HG02981 (cell line): ENCODE data around the gene AURKA.
A peak's percentile ranks its signal among the peaks of the same experiment; 100 is the strongest.
"Not testable (repeated sequence)": the region's sequence is repeated elsewhere in the genome, so short reads cannot be mapped to it uniquely, and the experiment has no call there.

Source experiments
- ATAC-seq: cut with Tn5 transposase; IDR thresholded peaks from one replicate; pipeline ENCODE4 v1.9.1; 2021; ENCODE audit warnings: mild to moderate bottlenecking, moderate library complexity; ENCODE audit not compliant: unreplicated experiment

AURKA gene

GRCh38 chr20:56391596-56392131 lies 351 bp downstream of the AURKA start:
- peak; percentile 23 for ATAC-seq

DNA sequence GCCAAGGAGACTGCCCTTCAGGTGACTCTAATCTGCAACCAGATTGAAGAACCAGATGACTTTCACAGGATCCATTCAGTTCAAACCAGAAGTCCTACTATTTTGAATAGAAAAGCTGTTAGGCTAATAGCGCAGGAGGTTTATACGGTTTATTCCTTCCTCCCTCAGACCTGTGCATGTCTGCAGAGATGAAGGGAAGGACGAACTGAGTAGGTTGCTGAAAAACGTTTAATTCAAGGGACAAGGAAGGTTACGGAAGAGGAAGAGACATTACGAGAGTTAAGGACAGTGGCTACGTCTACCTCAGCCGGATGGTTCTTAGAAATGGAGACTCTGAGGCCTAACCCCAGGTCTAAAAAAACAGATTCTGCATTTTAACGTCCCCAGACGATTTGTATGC lies 978 bp downstream of the AURKA start:
- ATAC-seq = no peak

- not testable (repeated sequence) for ATAC-seq
These were observed 1.6 kb downstream of the AURKA start for GRCh38 chr20:56390396-56390795.

DNA sequence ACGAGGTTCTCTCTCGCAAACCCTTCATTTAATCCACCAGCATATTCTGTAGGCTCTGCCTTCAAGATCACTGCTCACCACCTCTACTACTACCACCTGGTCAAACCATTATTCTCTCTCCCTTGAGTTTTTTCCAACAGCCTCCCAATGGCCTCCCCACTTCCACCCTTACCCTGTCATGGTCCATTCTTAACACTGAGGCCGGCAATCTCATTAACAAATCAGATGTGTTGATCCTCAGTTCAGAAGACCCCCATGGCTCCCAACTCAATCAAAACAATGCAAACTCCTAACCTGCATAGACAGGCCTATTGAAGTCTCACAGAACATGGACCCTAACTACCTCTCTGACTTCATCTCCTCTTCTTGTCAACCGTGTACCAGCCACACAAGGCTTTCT lies 2.2 kb downstream of the AURKA start:
- no peak for ATAC-seq

DNA sequence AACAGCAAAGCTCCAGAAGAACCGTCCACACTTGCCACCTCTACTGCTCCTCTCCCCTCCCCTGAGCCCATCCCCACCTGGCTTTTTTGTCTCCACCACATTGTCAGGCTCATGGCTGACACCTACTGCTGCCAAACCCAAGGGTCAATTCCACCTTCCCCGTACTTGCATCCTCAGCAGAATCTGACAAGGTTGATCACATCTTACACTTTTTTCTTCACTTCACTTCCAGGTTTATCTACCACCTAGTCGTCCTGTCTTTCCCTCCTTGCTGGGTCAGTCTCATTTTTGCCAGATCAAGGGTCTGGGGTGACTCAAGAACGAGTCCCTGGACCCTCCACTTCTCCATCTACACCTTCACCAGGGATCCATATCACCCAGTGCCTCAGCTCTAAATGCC lies 3.1 kb downstream of the AURKA start:
- ATAC-seq = no peak

DNA sequence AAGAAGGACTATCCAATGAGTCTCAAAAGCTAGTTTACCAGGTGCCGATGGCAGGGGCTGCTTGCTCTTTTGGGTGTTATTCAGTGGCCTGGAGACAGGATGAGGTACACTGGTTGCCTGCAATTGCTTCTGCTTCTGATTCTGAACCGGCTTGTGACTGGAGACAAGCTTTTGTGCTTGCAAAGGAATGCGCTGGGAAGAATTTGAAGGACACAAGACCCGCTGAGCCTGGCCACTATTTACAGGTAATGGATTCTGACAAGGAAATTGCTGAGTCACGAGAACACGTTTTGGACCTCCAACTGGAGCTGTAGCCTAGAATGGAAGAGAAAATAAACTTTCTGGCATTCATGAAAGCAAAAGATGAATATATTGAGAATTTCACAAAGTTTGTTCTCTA lies 5.8 kb downstream of the AURKA start:
- ATAC-seq = no peak

- no peak for ATAC-seq
These were observed 6.9 kb downstream of the AURKA start for GRCh38 chr20:56385130-56385529.

GRCh38 chr20:56383334-56383733 lies 8.7 kb downstream of the AURKA start:
- ATAC-seq = no peak

DNA sequence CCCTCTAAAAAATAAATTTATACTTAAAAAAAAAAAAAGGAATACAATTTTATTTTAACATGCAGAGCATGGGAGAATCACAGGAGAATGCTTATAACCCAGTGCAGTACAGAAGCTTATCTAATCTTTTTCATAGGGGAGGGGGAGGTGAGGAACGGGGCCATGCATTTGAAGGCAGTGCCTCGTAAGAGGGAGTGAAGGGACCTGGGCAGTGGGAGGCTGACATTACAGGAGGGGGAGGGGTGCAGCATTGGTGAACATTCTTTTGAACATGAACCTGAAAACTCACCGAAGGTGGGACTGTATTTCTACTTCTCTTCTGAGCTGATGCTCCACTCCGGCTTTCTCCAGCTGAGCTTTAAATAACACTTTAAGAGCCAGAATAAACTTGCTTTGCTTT lies 9.3 kb downstream of the AURKA start:
- ATAC-seq = no peak

GRCh38 chr20:56381501-56381900 lies 10.5 kb downstream of the AURKA start:
- no peak for ATAC-seq

DNA sequence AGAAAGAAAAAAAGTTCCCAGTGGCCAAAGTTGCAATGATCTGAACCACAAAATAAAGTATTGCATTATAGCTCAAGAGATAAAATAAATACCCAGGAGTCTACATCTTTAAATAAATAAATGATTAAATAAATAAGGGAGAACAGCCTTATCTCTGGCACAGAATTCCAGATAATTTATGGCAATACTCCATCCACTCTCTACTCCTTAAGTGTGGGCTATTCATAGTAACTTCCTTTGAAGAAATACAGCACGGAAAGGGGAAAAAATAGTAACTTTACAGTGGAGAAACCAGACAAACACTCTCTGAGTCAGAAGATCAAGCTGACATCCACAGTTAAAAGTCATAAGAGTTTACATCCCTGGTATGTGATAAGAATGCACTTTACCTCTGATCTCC lies 11.6 kb downstream of the AURKA start:
- ATAC-seq = no peak

DNA sequence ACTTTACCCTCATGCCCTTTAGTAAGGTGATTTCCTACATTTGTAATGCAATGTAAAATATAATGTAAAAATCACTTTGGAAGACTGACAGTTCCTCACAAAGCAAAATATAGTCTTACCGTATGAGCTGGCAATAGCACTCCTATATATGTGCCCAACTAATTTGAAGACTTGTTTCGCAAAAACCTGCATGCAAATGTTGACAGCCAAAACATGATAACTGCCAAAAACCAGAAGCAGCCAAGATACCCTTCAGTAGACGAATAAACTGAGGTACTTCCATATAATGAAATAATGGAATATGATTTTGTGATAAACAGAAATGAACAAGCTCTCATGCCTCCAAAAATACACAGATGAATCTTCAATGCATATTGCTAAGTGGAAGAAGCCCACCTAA lies 13.6 kb downstream of the AURKA start:
- ATAC-seq = no peak

DNA sequence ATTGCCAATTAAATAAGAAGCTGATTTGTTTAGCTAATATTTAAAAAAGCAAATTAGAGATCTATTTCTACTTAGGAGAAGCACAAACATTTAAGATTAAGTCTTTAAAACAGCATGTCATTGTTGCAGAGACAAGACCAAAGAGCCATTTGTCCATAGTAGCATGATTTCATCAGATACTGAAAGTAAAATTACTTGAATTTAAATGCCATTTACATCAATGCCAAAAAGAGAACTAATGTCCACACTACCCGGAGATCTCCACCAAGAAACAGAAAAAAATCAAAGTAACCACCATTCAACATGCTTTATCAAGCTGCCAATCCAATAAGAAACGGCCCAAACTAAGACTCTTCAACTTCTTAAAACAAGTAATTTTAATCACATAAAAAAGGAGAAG lies 15.7 kb downstream of the AURKA start:
- ATAC-seq = no peak

GRCh38 chr20:56373942-56374341 lies 18.1 kb downstream of the AURKA start:
- peak; percentile 61 for ATAC-seq

DNA sequence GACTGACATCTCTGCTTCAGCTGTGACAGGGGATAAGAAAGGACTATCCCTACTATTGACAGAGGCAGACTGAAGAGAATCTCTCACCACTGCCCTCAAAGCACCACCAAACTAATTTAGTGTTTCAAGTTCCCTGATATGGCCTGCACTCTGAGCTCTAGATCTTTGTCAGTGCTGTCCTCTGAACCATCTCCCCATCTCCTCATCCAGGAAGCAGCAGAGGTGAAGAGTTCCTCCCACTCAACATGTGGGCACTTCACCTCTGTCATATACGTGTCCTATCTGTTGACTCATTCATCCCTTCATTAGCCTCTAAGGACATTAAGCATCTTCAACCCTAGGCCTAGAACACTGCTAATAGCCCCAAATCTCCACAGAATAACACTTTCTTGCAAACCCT lies 19.2 kb downstream of the AURKA start:
- no peak for ATAC-seq

DNA sequence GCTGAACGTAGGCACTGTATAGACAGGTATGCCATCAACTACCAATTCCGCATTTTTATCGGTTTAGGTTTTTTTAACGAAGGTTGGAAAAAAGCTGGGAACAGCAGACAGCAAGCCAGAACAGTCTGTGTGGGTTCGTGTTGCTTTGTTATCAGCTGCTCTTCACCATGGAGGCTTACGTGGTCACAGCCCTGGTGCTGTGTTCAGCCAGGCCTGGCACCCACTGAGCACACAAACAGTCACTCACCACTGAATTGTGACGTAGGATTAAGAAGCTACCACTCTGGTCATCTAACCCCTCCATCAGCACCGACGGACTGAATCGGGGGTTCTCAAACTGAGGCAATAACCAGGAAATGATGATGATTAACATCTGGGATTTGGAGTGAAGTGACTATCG lies 20.0 kb downstream of the AURKA start:
- no peak for ATAC-seq

DNA sequence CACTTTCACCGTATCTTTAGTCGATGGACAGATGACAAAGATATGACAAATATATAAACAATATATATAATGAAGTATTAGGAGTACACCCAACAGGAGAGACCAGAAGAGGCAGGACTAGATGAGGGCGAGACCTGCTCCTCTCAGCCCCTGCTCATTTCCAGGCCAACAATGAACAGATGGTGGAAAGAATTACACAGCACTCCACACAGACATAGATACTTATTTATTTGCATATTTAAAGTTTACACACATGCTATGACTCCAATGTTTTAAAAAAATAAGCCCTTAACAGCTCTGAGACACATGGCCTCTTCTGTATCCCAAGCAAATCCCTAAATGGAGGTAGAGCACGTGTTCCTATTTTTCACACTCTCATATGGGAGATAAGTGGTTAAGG lies 22.8 kb downstream of the AURKA start:
- no peak for ATAC-seq

- no peak for ATAC-seq
These were observed 23.5 kb downstream of the AURKA start for GRCh38 chr20:56368351-56369134.

GRCh38 chr20:56363491-56363890 lies 28.5 kb downstream of the AURKA start:
- no peak for ATAC-seq

DNA sequence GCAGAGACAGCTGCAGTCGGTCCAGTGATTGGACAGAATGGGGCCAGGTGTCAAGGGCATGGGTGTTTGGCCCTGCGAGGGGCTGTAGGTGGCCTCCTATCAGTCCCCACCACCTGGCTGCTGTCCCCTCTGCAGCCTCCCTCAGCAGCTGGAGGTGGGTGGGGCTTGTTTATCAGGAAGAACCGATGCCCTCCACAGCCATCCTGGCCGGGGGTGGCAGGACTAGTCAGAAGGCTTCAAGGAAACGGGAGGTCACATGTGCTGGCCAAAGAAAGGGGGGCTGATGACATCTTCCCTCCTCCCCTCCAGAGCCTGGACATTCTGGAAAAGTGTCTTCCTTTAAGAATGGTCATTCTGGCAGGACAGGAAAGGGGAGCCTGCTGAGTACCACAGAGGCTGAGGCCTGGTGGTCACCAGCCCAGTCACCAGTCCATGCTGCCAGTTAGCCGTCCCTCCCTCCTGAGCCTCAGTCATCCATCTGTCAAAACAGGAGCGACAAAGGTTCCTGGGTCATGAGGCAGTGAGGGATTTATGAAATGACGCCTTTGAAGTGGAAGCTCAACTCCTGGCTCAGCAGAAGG lies 29.1 kb downstream of the AURKA start:
- ATAC-seq = no peak

GRCh38 chr20:56361900-56362299 lies 30.1 kb downstream of the AURKA start:
- ATAC-seq = no peak

DNA sequence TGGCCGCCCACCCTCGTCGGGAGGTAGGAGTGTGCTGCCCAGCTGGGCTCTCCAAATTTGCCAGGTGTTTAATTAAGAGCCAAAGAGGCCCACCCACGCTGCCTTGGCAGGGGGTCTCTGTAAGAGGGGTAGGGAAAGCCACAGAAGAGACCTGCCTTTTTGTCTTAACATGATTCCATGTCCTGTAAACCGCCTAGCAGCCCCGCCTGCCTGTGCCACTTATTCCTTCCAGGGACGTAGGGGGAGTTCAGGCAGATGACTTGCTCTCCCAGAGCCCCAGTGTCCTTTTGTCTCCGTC lies 31.2 kb downstream of the AURKA start:
- ATAC-seq = no peak
